Immature natural killer cell (primary cell): ENCODE results near the gene LPIN1. TPM values are rescaled to one million over a fixed set of nuclear protein-coding genes. Genes with fewer than 3 reads are reported as not detected.
A peak's percentile ranks its signal among the peaks of the same experiment; 100 is the strongest.
"Not testable (repeated sequence)": the region's sequence is repeated elsewhere in the genome, so short reads cannot be mapped to it uniquely, and the experiment has no call there.

Source experiments
- DNase-seq, 3 donors: peaks; one replicate each; pipeline ENCODE4 v3.0.0; 2022; ENCODE audit warnings: mixed read lengths in 1 of 3
- H3K27ac Mint-ChIP-seq, 6 donors: one replicate each; pipeline ENCODE4 v1.8.0; 2020; ENCODE audit warnings: mixed read lengths in 6 of 6, mild to moderate bottlenecking in 5 of 6, inconsistent platforms in 4 of 6, moderate library complexity in 3 of 6
- H3K27me3 Mint-ChIP-seq, 3 donors: one replicate each; pipeline ENCODE4 v1.8.0; 2020 to 2021; ENCODE audit warnings: low read depth in 3 of 3, mild to moderate bottlenecking in 3 of 3, mixed read lengths in 3 of 3, moderate library complexity in 3 of 3, inconsistent platforms in 1 of 3
- H3K36me3 Mint-ChIP-seq, 3 donors: one replicate each; pipeline ENCODE4 v1.8.0; 2020; ENCODE audit warnings: mixed read lengths in 3 of 3, inconsistent platforms in 2 of 3, mild to moderate bottlenecking in 2 of 3
- H3K4me1 Mint-ChIP-seq, 2 donors: one replicate each; pipeline ENCODE4 v1.8.0; 2020; ENCODE audit warnings: inconsistent platforms in 2 of 2, mild to moderate bottlenecking in 2 of 2, mixed read lengths in 2 of 2, moderate library complexity in 1 of 2
- H3K4me3 Mint-ChIP-seq, 5 donors: one replicate each; pipeline ENCODE4 v1.8.0; 2020; ENCODE audit warnings: mild to moderate bottlenecking in 5 of 5, mixed read lengths in 5 of 5, inconsistent platforms in 3 of 5, moderate library complexity in 3 of 5
- H3K9me3 Mint-ChIP-seq, 6 donors: one replicate each; pipeline ENCODE4 v1.8.0; 2020; ENCODE audit warnings: mild to moderate bottlenecking in 6 of 6, mixed read lengths in 6 of 6, inconsistent platforms in 4 of 6, moderate library complexity in 3 of 6
- polyA plus RNA-seq, 3 donors: library from polyadenylated mRNA; unstranded; fragments of 300-500 nt; fragmentation: Illumina TruSeq; gene quantifications; one replicate each; pipeline ENCODE4 v1.2.3, GENCODE V29; 2021

LPIN1 gene
- polyA plus RNA-seq, 3 donors from 2014 or later: 14.1 to 34.0 (median 16.3) TPM

- H3K36me3 Mint-ChIP-seq: peaks cover 0 to 4% (median 0%) of the 10 kb centered on the region in 3 donors
- H3K27me3 Mint-ChIP-seq: peaks cover 0 to 6% (median 2%) of the 10 kb centered on the region in 3 donors
- H3K27ac Mint-ChIP-seq: no peak overlapping the region
- no peaks in the 10 kb centered on the region for H3K9me3 Mint-ChIP-seq
- peaks cover 9 to 11% of the 10 kb centered on the region in 2 donors for H3K4me1 Mint-ChIP-seq
- H3K4me3 Mint-ChIP-seq: no peak overlapping the region
- DNase-seq: no peak
Measured at GRCh38 chr2:11722292-11723060, 24.0 kb upstream of the LPIN1 start.

GRCh38 chr2:11723061-11723371 lies 23.4 kb upstream of the LPIN1 start:
- Mint-ChIP-seq H3K36me3 (peaks cover 0 to 4% (median 0%) of the 10 kb centered on the region in 3 donors), H3K4me1 (peaks cover 9 to 11% of the 10 kb centered on the region in 2 donors), H3K4me3 (no peak overlapping the region), H3K9me3 (no peaks in the 10 kb centered on the region), H3K27me3 (peaks cover 0 to 4% (median 3%) of the 10 kb centered on the region in 3 donors), H3K27ac (no peak overlapping the region)
- DNase-seq: no peak

GRCh38 chr2:11724151-11724550 lies 22.3 kb upstream of the LPIN1 start:
- peaks cover 0 to 6% (median 2%) of the 10 kb centered on the region in 3 donors for H3K27me3 Mint-ChIP-seq

GRCh38 chr2:11726384-11726783 lies 20.0 kb upstream of the LPIN1 start:
- DNase-seq: no peak
- Mint-ChIP-seq H3K36me3 (no peaks in the 10 kb centered on the region), H3K4me1 (no peaks in the 10 kb centered on the region), H3K4me3 (no peak overlapping the region), H3K27me3 (peaks cover 0 to 6% (median 4%) of the 10 kb centered on the region in 3 donors), H3K27ac (no peak overlapping the region), H3K9me3 (no peaks in the 10 kb centered on the region)

More at GRCh38 chr2:11724151-11724550, 22.3 kb upstream of the LPIN1 start:
- peaks cover 0 to 4% (median 0%) of the 10 kb centered on the region in 3 donors for H3K36me3 Mint-ChIP-seq
- DNase-seq: no peak
- H3K4me1 Mint-ChIP-seq: peaks cover 7 to 10% of the 10 kb centered on the region in 2 donors
- no peaks in the 10 kb centered on the region for H3K9me3 Mint-ChIP-seq
- H3K27ac Mint-ChIP-seq: no peak overlapping the region
- no peak overlapping the region for H3K4me3 Mint-ChIP-seq

DNA sequence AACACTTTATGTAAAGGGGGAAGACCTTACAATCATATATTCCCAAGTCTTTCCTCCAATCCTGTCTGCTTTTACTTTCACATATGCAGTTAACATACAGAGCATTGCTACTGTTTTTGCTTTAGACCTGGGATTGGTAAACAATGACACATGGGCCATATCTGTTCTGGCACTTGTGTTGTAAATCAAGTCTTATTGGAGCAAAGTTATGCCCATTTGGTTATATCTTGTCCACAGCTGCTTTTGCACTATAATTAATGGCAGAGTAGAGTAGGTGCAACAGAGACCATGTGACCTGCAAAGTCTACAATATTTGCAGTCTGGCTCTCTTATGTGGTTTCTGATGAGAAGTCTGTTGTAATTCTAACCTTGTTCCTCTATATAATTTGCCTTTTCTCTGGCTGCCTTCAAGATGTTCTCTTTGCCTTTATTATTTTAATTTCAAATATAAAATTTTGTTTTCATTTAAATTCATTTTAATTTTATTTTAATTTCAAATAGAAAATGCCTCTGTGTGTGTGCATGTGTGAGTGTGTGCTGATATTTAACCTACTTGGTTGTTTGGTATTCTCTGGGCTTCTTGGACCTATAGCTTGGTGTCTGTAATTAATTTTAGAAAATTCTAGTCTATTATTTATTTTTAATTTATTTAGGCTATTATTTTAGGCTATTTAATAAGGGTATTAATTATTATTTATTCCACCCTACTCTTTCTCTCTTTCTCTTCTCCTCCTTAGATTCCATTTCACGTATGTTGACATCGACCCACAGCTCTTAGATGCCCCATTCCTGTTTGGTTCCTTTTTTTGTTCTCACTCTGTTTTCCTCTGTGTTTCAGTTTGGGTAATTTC lies 16.8 kb upstream of the LPIN1 start:
- no peaks in the 10 kb centered on the region for H3K9me3 Mint-ChIP-seq
- H3K27me3 Mint-ChIP-seq: peaks cover 0 to 8% (median 7%) of the 10 kb centered on the region in 3 donors
- DNase-seq: no peak

GRCh38 chr2:11731214-11731984 lies 15.0 kb upstream of the LPIN1 start:
- not testable (repeated sequence) for H3K27me3 Mint-ChIP-seq, H3K4me3 Mint-ChIP-seq, H3K9me3 Mint-ChIP-seq, H3K36me3 Mint-ChIP-seq, H3K4me1 Mint-ChIP-seq, H3K27ac Mint-ChIP-seq, DNase-seq

More for the DNA sequence above, 16.8 kb upstream of the LPIN1 start:
- no peak overlapping the region for H3K27ac Mint-ChIP-seq
- no peaks in the 10 kb centered on the region for H3K4me1 Mint-ChIP-seq
- H3K36me3 Mint-ChIP-seq: no peaks in the 10 kb centered on the region
- H3K4me3 Mint-ChIP-seq: no peak overlapping the region

DNA sequence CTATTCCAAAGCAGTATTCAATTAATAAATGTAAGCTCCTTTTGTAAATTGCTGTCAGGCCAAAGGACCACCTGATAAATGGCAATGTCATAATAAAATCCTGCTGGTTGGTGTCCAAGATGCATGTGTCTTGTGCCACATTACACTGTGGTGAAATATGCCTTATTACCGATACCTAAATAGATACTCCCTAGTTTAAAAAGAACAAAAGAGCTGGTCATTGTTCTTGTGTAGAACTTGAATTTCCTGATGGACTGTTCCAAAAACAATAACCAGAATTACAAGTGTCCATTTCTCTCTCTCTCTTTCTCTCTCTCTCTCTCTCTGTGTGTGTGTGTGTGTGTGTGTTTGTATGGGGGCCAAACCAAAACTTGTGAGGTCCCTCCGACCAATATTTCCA lies 13.8 kb upstream of the LPIN1 start:
- DNase-seq: no peak
- no peaks in the 10 kb centered on the region for H3K4me1 Mint-ChIP-seq
- no peaks in the 10 kb centered on the region for H3K9me3 Mint-ChIP-seq
- H3K36me3 Mint-ChIP-seq: no peaks in the 10 kb centered on the region
- no peak overlapping the region for H3K27ac Mint-ChIP-seq
- H3K4me3 Mint-ChIP-seq: no peak overlapping the region
- peaks cover 0 to 12% (median 7%) of the 10 kb centered on the region in 3 donors for H3K27me3 Mint-ChIP-seq

- H3K27ac Mint-ChIP-seq, H3K9me3 Mint-ChIP-seq, H3K36me3 Mint-ChIP-seq, H3K27me3 Mint-ChIP-seq, DNase-seq, H3K4me3 Mint-ChIP-seq: not testable (repeated sequence)
- H3K4me1 Mint-ChIP-seq: peaks cover 10% of the 10 kb centered on the region in 2 donors
Measured at GRCh38 chr2:11737852-11738251, 8.6 kb upstream of the LPIN1 start.

DNA sequence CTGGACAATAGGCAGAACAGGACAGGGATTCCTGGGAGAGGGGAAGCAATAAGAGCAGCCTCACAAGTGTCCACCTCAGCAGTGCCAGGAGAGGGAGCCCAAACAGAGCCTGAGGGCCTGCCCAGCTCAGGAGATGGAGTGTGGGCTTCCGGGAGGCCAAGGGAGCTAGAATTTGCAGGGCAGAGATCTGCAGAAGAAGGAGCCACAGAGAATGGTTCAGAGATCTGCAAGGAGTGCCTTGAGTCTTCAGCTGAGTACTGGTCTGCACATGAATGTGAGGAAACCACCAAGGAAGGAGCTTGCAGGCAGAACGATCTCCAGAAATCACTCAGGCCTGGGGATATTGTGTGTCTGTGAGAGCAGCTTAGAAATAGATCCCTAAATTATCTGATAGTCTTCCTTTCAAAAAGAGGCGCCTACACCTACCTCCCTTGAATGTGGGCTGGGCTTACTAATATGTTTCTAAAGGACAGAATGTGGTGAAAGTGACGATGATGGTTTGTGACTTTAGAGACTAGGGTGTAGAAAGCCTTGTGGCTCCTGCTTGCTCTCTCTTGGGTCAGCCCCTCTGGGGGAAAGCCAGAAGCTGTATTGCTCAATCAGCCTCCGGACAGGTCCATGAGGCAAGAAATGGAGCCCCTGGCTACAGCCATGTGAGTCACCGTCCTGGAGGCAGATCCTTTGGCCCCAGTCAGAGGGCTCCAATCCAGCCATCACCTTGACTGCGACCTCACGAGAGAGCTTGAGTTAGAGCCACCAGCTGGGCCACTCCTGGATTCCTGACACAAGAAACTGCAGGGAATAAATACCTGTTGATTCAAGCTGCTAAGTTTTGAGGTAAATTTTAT lies 7.6 kb upstream of the LPIN1 start:
- no peak overlapping the region for H3K4me3 Mint-ChIP-seq
- DNase-seq: peak; percentile 44 to 61 (median 51)
- H3K27ac Mint-ChIP-seq: peak overlapping the region in 1 of 6 donors; percentile 67
- peaks cover 13 to 17% of the 10 kb centered on the region in 2 donors for H3K4me1 Mint-ChIP-seq
- H3K9me3 Mint-ChIP-seq: no peaks in the 10 kb centered on the region
- no peaks in the 10 kb centered on the region for H3K36me3 Mint-ChIP-seq
- H3K27me3 Mint-ChIP-seq: peaks cover 0 to 9% (median 7%) of the 10 kb centered on the region in 3 donors

GRCh38 chr2:11740723-11741122 lies 5.7 kb upstream of the LPIN1 start:
- H3K27me3 Mint-ChIP-seq: peaks cover 0 to 5% (median 3%) of the 10 kb centered on the region in 3 donors
- H3K36me3 Mint-ChIP-seq: no peaks in the 10 kb centered on the region
- H3K27ac Mint-ChIP-seq: no peak overlapping the region
- no peak for DNase-seq
- H3K9me3 Mint-ChIP-seq: no peaks in the 10 kb centered on the region
- no peak overlapping the region for H3K4me3 Mint-ChIP-seq
- peaks cover 32 to 34% of the 10 kb centered on the region in 2 donors for H3K4me1 Mint-ChIP-seq

DNA sequence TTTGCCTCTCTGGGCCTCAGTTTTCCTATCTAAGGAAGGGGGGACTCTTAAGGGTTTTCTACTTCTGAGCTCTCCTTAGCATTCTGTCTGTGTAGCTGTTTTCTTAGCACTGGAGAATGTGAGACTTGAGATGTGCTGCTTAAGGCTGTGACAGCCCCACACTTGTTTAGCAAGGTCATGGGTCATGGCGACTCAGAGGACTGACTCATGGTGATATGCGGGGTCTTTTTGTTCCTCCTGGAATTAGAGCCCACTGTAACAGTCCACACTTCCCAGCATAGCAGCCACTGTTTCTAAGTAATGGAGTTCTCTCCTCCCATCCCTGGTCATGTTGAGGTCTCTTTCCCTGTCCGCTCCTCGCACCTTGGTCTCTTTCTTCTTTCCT lies 4.1 kb upstream of the LPIN1 start:
- Mint-ChIP-seq H3K4me3 (no peak overlapping the region), H3K27ac (peak overlapping the region in 1 of 6 donors; percentile 21), H3K4me1 (peaks cover 42 to 44% of the 10 kb centered on the region in 2 donors), H3K27me3 (peaks cover 0 to 6% (median 3%) of the 10 kb centered on the region in 3 donors), H3K36me3 (no peaks in the 10 kb centered on the region), H3K9me3 (no peaks in the 10 kb centered on the region)
- no peak for DNase-seq

GRCh38 chr2:11742702-11743357 lies 3.6 kb upstream of the LPIN1 start:
- Mint-ChIP-seq H3K27ac (peak overlapping the region in 1 of 6 donors; percentile 21), H3K27me3 (peaks cover 0 to 3% (median 3%) of the 10 kb centered on the region in 3 donors), H3K9me3 (no peaks in the 10 kb centered on the region), H3K4me3 (no peak overlapping the region), H3K4me1 (peaks cover 48% of the 10 kb centered on the region in 2 donors), H3K36me3 (no peaks in the 10 kb centered on the region)
- DNase-seq: no peak
